Neural progenitor cell (in vitro differentiated cells): Measurements from ENCODE around the gene MGAT4A.

Experiments
- CTCF ChIP-seq: fragments of 200-600 bp; sonication (generic); IDR thresholded peaks from 2 replicates; pipeline ENCODE4 v1.5.1; 2017; ENCODE audit warnings: antibody characterized with exemption, mild to moderate bottlenecking
- EZH2 ChIP-seq: fragments of 200-600 bp; sonication (generic); IDR thresholded peaks from 2 replicates; pipeline ENCODE4 v1.6.1; 2017; ENCODE audit warnings: antibody characterized with exemption, mild to moderate bottlenecking, moderate library complexity

- TF ChIP-seq CTCF (no peak), EZH2 (no peak)
Observed at GRCh38 chr2:98731894-98732349, 990 bp upstream of the MGAT4A start.
